Urothelium cell line (cell line): ENCODE results near the gene TRMT2A.
A peak's percentile ranks its signal among the peaks of the same experiment; 100 is the strongest.

ENCODE experiments used
- DNase-seq: peaks from one replicate; pipeline ENCODE4 v3.0.0; 2011; ENCODE audit warnings: low spot score, mixed read lengths
- FAIRE-seq: peaks from 2 replicates; lab custom pipeline; 2011; peaks lifted over from hg19 to GRCh38; lab: Jason Lieb, UNC

The TRMT2A gene

GRCh38 chr22:20107951-20108756 is 8.9 kb downstream of the TRMT2A start:
- DNase-seq (no peak), FAIRE-seq (peak; percentile 63)

DNA sequence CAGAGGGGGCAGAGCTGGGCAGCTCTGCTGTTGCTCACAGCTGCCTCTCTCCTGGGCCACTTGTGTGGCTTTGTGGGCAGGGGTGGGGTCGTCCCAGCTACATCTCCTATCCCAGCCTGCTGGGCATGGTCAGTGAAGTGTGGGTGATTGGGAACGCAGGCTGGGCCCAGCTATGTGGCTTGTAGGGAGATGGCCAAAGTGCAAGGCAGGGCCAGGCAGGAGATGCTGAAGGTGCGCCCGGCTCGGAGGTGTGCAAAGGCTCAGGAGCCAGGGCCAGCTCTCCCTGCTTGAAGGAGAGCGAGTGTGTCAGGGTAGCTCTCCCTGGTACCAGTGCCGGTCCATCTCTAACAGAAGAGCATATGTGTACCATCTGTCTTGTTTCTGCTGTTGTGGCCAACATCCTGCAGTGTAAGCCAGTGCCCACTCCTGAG is 9.5 kb downstream of the TRMT2A start:
- no peak for DNase-seq
- FAIRE-seq = peak; percentile 20

DNA sequence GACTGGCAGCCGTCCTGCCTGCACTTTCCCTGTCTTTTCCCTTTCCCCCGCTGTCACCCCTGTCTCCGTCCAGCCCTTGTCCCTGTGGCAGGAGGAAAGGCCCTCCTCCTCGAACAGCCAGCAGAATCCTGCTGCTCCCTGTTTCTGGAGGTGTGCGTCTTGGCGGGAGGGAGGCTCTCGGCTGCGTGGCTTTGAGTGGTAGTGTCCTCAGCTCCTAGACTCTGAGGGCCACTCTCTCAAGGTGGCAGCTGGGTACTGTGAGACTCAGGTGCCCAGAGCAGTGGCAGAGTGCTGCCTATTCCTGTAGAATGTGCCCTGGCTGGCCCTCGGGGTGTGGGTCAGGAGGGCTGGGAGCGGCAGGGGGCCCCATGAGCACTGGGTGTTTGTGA is 10.2 kb downstream of the TRMT2A start:
- FAIRE-seq (peak; percentile 77), DNase-seq (no peak)

GRCh38 chr22:20106205-20106848 is 10.7 kb downstream of the TRMT2A start:
- no peak for FAIRE-seq

GRCh38 chr22:20105456-20106204 is 11.4 kb downstream of the TRMT2A start:
- FAIRE-seq = no peak

More at GRCh38 chr22:20106205-20106848, 10.7 kb downstream of the TRMT2A start:
- DNase-seq = no peak

GRCh38 chr22:20102203-20102780 is 14.7 kb downstream of the TRMT2A start:
- FAIRE-seq (peak; percentile 96), DNase-seq (no peak)

More at GRCh38 chr22:20105456-20106204, 11.4 kb downstream of the TRMT2A start:
- no peak for DNase-seq

DNA sequence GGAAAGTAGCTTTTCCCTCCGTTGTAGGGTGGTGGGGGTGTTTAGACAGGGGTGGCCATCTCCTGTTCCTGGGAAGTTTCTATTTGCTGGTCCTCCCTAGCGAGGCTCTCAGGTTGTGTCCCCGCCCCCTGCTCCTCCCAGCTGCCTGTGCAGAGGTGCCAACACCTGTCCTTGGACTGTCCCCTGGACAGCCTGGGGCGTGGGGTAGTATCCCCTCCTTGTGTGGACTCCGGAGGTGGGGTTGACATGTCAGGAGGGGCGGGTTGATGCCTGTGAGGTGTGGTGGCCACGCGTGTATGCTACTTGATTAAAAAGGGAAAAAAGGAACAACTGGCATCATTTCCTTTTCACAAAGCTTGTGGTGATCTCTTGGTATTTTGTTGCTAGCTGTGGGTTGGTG is 15.4 kb downstream of the TRMT2A start:
- DNase-seq (no peak), FAIRE-seq (peak; percentile 9)

GRCh38 chr22:20099099-20099711 is 17.8 kb downstream of the TRMT2A start:
- no peak for FAIRE-seq

GRCh38 chr22:20096574-20097420 is 20.2 kb downstream of the TRMT2A start:
- DNase-seq (no peak), FAIRE-seq (no peak)

More at GRCh38 chr22:20099099-20099711, 17.8 kb downstream of the TRMT2A start:
- no peak for DNase-seq

DNA sequence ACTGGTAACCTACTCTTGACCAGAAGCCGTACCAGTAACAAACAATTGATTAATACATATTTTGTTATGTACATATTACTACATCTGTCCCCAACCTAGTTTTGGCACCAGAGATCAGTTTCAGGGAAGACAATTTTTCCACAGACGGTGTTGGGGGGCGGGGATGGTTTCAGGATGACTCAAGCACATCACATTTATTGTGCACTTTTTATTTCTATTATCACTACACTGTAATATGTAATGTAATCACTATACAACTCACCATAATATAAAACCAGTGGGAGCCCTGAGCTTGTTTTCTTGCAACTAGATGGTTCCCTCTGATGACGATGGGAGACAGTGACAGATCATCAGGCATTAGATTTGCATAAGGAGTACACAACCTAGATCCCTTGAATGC is 21.5 kb downstream of the TRMT2A start:
- no peak for FAIRE-seq

DNA sequence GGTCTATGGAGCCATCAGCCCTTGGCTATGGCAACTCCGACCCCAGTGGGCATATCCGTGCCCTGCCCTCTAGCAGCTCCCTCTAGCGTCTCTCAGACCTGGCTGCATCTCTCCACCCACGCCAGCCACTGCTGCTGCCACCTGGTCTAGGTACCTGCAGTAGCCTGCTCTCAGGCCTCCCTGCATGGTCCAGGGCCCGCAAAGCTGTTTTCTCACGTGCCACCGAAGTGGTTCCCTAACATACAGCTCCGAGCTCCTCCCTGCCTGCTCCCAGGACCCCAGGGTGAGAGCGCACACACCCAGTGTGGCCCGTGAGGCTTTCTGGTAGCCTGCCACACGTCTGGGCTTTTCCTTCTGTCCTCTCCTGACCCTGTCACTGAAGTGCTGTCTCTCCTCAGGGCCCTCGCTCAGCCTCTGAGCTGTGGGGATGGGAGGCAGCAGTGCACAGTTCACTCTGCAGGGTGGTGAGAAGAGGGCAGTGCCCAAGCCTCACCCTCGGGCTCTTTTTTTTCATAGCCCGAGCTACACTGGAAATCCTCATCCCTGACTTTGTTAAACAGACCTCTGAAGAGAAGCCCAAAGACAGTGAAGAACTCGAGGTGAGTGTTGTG is 22.7 kb downstream of the TRMT2A start:
- FAIRE-seq (no peak), DNase-seq (no peak)

More for the DNA sequence above, 21.5 kb downstream of the TRMT2A start:
- DNase-seq = no peak

- no peak for DNase-seq
These were observed 23.4 kb downstream of the TRMT2A start for GRCh38 chr22:20093418-20094196.

DNA sequence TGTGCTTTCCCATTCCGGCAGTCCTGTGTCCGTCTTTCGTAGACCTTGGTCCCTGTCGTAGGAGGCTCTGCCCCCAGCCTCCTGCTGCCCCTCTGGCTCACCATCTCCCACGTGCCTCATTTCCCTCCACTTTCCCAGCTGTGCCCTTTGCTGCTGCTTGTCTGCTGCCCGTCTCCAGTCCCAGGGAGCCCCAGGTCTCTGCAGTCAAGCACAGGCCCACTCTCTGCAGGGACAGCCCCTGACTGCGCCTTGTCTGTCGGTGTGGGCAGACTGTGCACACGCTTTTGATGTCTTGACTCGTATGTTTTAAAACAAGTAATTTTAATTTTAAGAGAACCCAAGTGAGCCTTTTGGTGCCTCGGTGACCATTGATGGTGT is 24.6 kb downstream of the TRMT2A start:
- DNase-seq = no peak
- no peak for FAIRE-seq

More at GRCh38 chr22:20093418-20094196, 23.4 kb downstream of the TRMT2A start:
- peak; percentile 40 for FAIRE-seq

DNA sequence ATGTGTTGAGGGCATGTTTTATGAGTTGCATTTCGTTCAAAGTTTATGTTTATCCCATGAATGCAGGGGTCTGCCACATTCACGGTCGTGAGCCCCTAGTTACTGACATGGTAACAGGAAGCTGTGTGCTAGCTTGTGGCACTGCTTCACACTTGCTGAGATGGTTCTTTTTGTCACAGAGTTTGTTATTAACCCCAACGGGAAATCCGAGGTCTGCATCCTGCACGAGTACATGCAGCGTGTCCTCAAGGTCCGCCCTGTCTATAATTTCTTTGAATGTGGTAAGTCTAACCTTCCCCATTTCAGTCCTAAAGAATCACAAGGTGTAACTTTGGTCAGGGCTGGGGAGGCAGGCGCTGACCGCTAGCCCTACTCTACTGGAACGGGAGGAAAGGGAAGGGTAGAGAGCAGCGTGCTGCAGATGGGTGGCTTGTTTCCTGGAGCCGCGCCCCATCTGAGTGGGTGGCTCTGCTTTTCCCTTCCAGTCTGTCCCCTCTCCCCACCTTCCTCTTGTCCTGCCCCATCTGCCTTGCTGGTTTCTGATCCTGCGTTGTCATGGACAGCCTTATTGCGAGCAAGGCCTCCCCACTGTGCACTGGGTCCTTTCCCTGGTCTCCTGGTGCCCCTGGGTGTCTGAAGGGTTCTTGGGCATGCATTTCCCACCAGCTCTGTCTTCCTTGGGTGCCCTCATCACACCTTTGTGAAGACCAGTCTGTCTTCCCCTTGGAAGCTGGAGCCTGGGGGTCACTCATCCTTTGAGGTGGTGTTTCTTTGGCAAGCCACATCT is 25.1 kb downstream of the TRMT2A start:
- DNase-seq = no peak
- peak; percentile 74 for FAIRE-seq

- no peak for FAIRE-seq
- DNase-seq = no peak
These were observed 26.2 kb downstream of the TRMT2A start for GRCh38 chr22:20090730-20091240.

DNA sequence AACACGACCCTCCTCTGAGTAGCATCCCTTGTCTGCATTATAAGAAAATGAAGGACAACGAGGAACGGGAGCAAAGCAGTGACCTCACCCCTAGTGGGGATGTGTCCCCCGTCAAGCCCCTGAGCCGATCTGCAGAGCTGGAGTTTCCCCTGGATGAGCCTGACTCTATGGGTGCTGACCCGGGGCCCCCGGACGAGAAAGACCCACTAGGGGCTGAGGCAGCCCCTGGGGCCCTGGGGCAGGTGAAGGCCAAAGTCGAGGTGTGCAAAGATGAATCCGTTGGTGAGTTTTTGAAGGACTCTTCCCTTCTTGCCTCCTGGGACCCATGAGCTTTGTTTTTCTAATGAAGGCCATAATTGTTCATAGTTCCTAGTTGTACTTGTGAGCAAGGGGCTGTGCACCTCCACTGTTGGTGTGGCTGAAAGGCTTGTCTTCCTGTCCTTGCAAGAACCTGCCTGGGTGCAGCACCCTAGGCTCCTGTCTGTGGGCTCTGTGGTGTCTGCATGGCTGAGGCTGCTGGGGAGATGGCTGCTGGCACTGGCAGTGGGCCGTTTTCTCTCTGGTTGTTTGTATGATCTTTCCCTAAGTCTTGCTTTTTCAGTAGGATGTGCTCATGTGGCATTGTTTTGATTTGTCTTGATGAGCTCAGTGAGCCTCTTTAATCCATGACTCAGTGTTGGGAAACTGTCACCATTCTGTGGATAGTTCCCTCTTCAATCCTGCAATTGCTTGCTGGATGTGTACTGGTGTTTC is 26.9 kb downstream of the TRMT2A start:
- FAIRE-seq = no peak
- no peak for DNase-seq
